ENCODE results near the gene NRXN2. TPM values are rescaled to one million over a fixed set of nuclear protein-coding genes. Genes with fewer than 3 reads are reported as not detected.

Gene NRXN2
- total RNA-seq, 1 experiment from 2014 or later: 0.77 TPM

- no peak for DNase-seq (ENCODE audit: low read depth, low spot score)
- in situ Hi-C loops (cut with HindIII; ENCODE audit: low pct_unique_long_range_greater_than_20kb, low sequenced_read_pairs): no loop called here
Measured at GRCh38 chr11:64695548-64695947, 27.4 kb downstream of the NRXN2 start.

DNA sequence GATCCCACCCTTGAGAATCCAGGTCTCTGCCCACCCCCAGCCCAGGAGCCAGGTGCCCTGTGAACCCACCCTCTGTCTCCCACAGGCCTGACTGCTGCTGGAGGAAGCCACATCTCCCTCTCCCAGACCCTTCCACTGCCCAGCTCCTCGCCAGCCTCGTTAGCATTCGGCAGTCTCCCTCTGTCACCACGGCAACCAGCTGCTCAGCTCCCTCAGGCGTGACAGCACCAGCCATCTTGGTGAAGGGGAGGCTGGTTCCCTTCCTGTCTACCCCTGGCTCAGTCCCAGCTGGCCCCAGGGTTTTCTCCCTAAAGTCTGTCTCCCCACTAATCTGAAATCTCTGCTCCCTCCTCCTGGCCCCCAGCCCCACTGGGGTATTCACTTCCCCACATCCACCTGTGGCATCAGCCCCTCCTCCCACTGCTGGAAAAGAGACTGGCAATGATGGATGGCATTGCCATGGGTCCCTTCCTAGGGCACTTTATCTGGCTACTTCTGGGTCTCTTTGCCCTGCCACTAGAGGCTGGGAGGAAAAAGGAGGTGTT is 28.1 kb downstream of the NRXN2 start:
- in situ Hi-C loops (cut with HindIII; ENCODE audit: low pct_unique_long_range_greater_than_20kb, low sequenced_read_pairs): no loop called here
- no peak for DNase-seq (ENCODE audit: low read depth, low spot score)

DNA sequence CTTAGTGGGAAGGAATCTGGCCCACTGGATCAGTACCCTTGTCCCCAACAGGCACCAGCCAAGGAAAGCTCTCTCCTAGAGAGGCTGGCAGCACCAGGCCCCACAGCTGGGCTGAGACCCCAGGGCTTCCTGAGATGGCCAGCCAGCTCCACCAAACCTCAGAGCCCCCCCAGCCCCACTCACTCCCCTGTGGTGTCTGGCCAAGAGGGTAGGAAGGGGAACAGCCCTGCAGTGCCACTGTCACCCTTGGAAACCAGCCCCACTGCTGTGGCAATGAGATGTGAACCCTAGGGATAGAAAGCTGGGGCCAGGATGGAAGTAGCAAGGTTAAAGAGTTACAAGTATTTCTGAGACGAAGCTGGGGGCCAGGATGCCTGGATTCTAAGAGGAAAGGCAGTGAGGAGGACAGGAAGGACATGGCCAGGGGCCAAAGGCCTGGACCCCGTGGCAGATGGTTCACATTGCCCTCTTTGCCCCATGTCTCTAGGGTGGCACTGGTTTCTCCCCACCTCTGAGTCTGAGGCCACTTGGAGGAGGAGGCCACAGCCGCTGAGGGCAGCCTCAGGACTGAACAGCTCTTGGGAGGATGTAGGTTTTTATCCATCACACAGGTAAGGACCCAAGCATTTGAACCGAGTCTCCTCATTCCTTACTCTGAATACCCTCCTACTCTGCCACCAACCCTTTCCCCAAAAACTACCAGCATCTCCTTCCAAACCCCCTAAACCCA is 28.8 kb downstream of the NRXN2 start:
- no peak for DNase-seq (ENCODE audit: low read depth, low spot score)
- in situ Hi-C loops (cut with HindIII; ENCODE audit: low pct_unique_long_range_greater_than_20kb, low sequenced_read_pairs): no loop called here

DNA sequence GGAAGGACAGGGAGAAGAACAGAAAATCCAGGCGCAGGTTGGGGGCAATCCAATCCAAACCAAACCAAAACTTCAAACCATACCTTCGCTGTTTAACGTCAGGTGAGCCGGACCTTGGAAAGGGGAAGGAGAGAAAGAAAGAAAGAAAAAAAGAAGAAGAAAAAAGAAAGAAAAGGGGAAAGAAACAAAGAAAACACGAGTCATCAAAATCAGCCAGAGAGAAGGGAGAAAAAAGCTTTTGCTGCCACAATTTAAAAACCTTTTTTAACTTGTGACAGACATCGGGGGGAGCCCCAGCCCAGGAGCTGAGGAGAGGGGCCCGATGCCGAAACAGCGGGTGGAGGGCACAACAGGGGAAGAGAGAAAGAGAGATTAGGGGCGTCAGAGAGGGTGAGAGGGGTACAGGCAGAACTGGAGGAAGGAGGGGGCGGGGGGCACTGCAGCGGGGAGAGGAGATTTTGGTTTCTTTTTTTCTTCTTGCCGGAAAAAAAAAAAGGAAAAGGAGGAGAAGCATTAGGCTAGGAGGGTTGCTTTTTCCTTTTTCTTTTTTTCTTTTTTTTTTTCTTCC is 30.1 kb downstream of the NRXN2 start:
- no peak for DNase-seq (ENCODE audit: low read depth, low spot score)

DNA sequence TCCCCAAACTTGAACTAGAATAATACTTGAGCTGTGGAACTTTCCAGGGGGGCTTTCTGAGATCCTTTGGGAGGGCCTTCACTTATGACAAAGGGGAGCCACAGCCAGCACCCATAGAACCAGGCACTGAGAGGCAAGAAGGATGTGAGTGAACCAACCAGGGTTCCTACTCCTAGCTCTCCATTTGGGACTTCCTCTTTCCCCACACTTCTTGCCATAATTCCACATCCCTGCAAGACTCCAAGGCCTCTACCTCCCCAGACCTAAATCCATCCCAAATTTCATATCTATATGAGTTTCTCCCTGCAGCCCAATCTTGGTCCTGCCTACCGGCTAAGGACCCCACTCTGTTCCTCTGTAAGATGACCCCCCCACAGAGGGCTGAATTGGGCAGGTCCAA is 31.5 kb downstream of the NRXN2 start:
- in situ Hi-C loops (cut with HindIII; ENCODE audit: low pct_unique_long_range_greater_than_20kb, low sequenced_read_pairs): no loop called here
- DNase-seq (ENCODE audit: low read depth, low spot score): no peak

More for the DNA sequence above, 30.1 kb downstream of the NRXN2 start:
- in situ Hi-C loops (cut with HindIII; ENCODE audit: low pct_unique_long_range_greater_than_20kb, low sequenced_read_pairs): no loop called here

DNA sequence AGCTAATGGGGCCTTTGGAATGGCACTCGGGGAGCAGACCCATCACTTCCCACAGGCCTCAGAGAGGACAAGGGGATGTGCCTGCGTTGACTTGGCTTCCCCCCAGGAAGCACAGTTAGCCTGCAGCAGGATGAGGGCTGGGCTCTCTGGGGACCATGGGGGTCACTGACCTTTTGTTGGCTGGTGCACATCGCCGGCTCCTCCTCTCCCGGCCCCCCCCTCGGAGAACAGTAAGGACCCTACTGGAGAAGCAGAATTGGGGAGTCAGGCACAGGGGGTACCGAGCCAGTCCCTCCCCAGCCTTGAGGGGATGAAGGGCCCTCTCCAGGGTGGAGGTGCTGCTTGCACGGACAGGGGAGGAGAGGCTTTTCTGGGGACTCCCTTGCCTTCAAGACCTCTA is 32.8 kb downstream of the NRXN2 start:
- no peak for DNase-seq (ENCODE audit: low read depth, low spot score)
- in situ Hi-C loops (cut with HindIII; ENCODE audit: low pct_unique_long_range_greater_than_20kb, low sequenced_read_pairs): no loop called here

DNA sequence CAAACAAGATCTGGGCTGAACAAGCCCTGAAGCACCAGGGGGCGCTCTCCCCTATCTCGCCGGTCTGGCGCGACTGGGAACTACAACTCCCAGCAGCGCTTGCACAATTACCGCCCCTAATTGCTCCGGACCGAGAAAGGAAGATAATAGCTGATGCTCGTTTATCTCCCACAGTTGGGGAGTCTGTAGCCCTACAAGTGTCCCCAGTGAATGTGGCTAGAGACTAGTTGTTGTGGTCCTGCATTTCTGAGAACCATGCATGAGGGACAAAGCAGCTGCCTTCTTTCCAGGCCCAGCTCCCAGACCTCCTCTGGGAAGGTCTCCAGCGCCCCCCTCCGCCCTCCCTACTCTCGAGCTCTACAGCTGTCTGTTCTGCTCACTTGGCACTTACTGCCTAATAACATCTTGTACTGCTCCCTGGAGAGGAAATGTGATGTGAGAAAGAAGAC is 34.4 kb downstream of the NRXN2 start:
- peak; percentile 84 for DNase-seq (ENCODE audit: low read depth, low spot score)
- in situ Hi-C loops (cut with HindIII; ENCODE audit: low pct_unique_long_range_greater_than_20kb, low sequenced_read_pairs): no loop called here

- in situ Hi-C loops (cut with HindIII; ENCODE audit: low pct_unique_long_range_greater_than_20kb, low sequenced_read_pairs): no loop called here
- no peak for DNase-seq (ENCODE audit: low read depth, low spot score)
Measured at GRCh38 chr11:64687643-64688533, 35.1 kb downstream of the NRXN2 start.

DNA sequence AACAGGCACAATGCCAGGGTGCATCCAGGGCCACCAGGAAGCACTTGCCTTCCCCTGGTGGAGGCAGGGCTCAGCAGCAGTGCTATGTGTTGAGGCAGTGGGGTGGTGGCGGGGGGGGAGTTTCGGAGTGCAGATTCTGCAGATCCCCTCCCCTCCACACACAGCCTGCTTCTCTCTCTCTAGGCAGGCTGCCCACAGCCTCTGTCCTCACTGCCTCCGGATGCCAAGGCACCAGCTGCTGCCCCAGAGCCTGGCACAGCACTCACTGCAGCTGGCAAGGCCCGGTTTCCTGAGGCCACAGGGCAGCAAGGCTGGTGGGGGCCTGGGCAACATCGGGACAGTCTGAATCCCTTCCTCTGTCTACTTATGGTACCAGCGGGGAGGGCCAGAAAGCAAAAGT is 35.8 kb downstream of the NRXN2 start:
- no peak for DNase-seq (ENCODE audit: low read depth, low spot score)
- in situ Hi-C loops (cut with HindIII; ENCODE audit: low pct_unique_long_range_greater_than_20kb, low sequenced_read_pairs): no loop called here

DNA sequence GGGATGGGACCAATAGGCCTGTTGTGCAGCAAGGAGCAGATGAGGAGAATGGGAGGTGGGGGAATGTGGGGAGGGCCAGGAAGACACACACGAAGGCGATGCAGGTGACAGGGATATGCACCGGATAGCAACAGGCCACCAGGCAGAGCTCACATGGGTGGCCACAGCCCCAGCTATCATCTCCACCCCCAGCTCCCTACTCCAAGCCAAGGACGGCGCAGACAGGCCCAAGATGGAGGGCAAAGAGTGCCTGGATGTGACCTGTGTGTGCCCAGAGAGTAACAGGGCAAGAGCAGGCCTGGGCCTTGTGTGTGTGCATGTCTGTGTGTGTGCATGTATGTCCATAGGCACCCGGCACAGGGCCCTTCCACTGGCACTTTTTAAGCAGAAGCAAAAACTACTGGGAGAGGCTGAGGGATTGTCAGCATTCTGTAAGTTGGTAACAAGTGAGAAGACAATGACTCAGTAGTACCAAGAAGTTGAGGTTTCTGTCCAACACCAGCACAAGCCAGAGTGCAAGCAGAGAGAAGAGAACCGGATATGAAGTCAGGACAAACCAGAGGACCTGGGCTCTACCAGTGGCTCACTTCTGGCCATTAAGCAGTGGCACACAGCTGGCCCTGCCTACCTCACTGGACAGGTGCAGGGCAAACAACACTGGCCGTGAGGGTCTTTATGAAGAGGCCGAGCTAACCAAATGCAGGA is 36.4 kb downstream of the NRXN2 start:
- DNase-seq (ENCODE audit: low read depth, low spot score): no peak
- in situ Hi-C loops (cut with HindIII; ENCODE audit: low pct_unique_long_range_greater_than_20kb, low sequenced_read_pairs): no loop called here

DNA sequence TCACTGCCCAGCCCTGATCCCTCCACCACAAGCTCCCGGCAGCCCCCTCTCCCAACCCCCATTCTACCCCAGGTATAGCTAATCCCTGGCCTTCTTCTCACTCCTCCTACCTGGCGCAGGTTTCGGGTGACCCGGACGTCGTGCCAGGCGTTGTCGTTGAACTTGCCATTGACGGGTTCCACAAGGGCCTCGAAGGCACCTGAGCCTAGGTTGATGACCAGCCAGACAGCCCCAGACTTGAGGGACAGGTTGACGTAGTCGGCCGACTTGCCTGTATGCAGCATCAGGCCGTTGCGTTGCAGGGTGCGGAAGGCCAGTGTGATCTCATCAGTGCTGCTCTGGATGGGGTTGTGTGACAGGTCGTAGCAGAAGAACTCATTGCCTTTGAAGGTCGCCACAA is 37.5 kb downstream of the NRXN2 start:
- in situ Hi-C loops (cut with HindIII; ENCODE audit: low pct_unique_long_range_greater_than_20kb, low sequenced_read_pairs): no loop called here
- DNase-seq (ENCODE audit: low read depth, low spot score): no peak

DNA sequence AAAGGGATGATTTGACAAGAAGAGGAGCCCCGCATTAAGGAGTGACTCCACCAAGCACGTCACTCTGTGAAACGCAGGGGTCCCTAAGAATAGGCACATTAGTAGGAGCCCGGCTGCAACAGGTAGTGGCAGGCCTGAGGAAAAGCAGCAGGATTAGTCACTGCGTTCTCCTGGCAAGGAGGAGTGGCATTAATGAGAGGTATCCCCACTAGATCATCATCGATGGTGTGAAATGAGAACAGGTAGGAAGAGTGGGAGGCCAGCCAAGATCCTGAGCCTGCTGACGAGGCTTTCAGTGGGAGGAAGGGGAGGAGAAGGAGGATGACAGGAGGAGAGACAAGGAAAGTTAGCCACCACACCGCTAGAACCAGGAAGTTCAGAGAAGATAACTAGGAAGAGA is 38.6 kb downstream of the NRXN2 start:
- no peak for DNase-seq (ENCODE audit: low read depth, low spot score)
- in situ Hi-C loops (cut with HindIII; ENCODE audit: low pct_unique_long_range_greater_than_20kb, low sequenced_read_pairs): no loop called here

DNA sequence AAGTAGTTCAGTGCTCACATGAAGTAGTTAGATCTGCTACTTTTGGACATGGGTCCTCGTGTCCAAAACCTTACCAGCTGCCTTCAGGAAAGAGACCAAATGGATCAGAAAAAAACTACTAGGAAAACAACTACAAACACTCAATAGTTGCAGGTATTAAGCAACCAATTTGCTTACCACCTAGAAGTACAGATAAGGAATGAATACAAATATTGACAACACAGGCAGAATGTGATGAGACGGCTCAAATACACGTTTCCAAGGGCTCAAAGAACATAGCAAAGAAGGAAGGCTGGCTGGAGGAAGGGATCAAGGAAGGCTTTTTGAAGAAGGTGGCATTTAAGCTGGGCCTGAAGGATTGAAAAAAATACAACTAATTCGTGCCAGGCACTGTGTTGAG is 41.8 kb downstream of the NRXN2 start:
- in situ Hi-C loops (cut with HindIII; ENCODE audit: low pct_unique_long_range_greater_than_20kb, low sequenced_read_pairs): no loop called here
- DNase-seq (ENCODE audit: low read depth, low spot score): no peak

- in situ Hi-C loops (cut with HindIII; ENCODE audit: low pct_unique_long_range_greater_than_20kb, low sequenced_read_pairs): no loop called here
Measured at GRCh38 chr11:64679846-64680245, 43.2 kb downstream of the NRXN2 start.

DNA sequence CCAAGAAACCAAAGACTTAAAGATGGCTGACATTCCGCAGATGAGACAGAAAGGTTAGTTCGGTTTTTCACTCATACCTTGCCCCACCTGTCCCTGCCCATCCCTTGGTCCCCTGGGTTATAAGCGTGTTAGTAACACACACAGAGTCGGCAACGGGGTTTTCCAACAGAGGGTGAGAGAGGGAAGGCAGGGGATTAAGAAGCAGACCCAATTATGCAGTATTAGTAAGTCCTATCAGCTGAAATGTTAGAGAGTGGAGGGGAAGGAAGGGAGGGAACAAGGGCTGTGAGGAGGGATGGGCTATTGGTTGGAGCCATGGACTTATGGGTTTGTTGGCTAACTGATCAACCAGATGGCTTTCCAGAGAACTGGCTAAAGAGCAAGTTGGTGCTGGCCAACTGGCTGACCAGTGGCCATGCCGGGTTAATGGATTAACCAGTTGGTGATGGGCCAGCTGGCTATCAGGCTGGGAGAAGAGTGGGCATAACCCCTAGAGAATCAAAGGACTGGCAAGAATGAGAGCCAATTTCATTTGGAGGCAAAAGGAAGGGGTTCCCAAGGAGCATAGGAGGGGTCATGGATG is 45.5 kb downstream of the NRXN2 start:
- in situ Hi-C loops (cut with HindIII; ENCODE audit: low pct_unique_long_range_greater_than_20kb, low sequenced_read_pairs): no loop called here
- no peak for DNase-seq (ENCODE audit: low read depth, low spot score)

More at GRCh38 chr11:64679846-64680245, 43.2 kb downstream of the NRXN2 start:
- peak; percentile 8 for DNase-seq (ENCODE audit: low read depth, low spot score)

DNA sequence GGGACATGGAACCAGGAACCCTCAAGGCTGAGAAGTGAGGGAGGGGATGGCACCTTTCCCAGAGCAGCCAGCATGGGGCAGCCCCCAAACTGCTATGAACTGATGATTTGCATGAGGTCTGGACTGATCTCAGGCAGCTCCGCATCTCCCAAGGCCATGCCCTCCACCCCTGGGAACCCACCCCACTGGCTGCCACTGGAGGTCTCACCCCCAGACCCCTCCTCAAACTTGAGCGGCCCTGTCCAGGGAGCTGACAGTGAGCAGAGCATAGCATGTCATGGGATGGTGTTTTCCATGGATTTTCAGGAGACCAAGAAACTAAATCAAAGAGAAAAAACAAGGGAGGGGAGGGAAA is 46.8 kb downstream of the NRXN2 start:
- in situ Hi-C loops (cut with HindIII; ENCODE audit: low pct_unique_long_range_greater_than_20kb, low sequenced_read_pairs): no loop called here
- no peak for DNase-seq (ENCODE audit: low read depth, low spot score)

DNA sequence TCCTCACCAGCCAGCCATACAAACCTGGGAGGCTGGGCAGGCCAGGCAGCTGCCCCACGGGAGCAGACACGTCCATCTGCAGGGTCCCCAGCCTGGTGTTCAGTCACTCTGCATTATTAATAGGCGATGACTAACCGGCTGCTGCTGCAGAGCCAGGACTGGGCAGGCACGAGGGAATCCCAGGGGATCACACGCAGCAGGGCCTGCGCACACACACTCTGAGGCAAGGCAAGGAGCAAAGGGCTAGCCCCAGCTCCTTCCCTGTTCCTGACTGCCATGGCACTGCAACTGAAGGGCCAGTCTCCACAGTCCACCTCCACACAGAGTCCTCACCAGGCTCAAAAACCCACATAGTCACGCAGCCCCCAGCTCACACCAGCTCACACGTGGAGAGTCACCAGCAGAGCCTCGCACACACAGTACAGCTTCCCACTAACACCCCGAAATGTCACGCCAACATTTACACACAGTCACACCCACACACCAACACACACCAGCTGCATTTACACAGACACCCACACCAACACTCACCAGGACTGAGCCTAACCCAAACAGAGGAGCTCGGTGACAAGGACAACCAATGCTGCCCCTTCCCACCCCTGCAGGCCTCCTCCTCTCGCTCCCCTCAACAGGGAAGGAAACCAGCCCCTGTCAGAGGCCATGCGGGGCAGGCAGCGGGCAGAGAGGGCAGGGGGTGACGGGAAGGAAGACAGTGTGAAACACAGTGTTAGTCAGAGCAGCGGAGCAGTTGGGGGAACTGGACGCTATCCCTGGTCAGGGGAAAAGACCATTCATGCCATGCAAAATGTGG is 47.3 kb downstream of the NRXN2 start:
- peak; percentile 65 for DNase-seq (ENCODE audit: low read depth, low spot score)
- in situ Hi-C loops (cut with HindIII; ENCODE audit: low pct_unique_long_range_greater_than_20kb, low sequenced_read_pairs): no loop called here
